Activated T-cell treated with anti-CD3 and anti-CD28 coated beads for 4 hours (primary cell): ENCODE results near the gene RNU5B-1.

ENCODE experiments used
- DNase-seq: peaks from one replicate; pipeline ENCODE4 v3.0.0-alpha.2; 2020

RNU5B-1 gene

DNA sequence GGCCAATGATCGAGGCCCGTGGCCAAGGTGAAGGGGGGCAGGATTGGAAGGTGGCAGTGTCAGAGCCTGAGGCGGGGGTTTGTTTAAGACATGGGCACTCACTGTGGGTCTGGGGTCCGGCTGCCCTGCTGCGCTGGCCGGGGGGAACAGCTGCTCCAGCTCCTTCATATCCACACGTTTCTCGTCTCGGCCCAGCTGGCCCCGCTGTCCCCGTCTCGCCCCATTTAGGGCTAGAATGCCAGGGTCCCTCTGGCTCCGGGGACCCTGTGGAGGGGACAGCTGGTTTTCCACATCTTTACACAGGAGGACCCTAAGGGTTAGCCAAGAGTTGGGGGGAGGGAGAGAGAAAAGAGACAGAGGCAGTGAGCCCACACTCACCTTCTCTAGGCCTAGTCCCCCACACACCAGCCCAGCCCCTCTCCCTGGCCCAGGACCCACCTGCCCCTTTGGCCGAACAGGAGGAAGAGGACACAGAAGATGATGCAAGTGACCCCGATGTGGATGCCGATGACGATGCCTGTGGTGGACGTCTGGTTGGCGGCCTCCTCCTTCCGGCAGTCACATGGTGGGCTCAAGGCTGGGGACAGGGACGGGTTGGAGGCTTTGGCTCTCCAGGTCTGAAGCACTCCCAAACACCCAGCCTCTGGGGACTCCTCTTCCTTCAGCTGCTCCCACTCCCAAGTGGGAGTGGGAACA, 25.0 kb downstream of the RNU5B-1 start:
- no peak for DNase-seq

DNA sequence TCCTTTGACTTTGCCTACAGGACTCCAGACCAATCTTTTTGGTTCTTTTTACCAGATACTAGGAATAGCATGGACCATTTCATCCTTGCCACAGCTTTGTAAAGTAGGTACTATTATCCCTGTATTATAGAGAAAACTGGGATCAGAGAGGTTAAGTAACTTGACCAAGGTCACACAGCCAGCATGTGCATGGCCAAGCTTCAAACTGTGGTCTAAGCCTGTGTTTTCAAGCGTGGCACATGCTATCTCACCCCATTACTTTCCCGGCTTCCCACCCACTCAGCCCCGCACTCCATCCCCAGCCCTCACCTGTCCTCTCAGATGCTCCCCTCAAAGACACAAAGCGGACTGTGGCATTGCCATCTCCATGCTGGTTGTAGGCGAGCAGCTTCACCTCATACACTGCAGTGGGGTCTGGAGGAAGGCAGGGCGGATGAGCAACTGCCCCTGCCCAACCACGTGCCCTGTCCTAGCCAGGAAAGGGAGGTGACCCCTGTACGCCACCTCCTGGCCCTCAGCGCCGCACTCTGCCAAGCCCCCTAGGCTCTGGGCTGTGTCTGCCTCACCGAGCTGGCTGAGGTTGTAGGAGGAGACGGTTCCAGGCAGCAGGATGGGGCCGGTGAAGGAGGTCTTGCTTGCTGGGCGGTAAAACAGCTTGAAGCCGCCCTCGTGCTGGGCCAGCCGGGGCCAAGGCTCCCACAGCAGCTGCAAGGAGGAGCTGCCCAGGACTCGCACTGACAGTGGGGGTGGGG, 25.7 kb downstream of the RNU5B-1 start:
- no peak for DNase-seq

DNA sequence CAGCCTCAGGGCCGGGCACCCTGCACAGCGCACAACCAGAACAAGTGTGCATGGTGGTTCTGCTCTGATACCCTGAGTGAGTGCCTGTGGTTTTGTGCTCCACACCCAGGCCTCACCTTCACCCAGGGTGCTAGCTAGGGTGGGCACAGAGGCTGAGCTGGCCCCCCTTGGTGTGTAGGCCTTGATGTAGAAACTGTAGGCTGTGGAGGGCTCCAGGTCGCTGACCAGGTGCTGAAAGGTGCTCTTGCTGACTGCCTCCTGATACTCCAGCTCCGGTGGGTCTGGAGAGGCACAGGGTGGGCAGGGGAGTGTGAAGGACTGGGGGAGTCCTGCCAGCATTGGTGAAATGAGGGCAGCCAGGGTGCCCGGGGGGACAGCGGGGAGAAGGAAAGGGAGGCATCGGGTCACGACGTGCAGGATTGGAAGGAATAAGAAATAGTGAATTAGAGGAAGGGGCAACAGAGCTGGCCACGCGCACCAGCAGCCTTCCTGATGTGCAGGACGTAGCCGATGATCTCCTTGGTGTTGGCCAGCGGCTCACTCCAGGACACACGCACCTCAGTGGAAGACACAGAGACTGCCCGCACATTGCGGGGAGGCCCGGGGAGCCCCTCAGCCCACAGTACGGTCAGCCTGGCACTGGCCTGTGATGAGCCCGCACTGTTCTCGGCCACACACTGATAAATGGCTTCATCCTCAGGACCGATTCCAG, 26.6 kb downstream of the RNU5B-1 start:
- DNase-seq: no peak

DNA sequence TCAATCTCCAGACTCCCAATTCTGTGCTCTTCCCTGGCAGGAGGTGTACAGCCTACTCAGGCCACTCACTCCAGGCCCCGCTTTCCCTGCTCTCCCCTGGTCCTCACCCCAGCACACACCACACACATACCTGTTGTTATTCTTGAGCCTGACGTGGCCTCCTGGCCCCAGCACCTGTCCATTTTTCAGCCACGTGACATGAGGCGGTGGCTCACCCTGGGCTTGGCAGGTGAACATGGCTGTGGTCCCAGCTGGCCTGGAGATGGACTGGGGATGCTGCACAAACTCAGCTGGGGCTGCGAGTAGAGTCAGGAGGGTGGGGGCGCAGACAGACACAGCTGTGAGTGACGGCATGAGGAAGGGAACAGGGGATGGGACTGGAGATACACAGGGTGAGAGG, 27.3 kb downstream of the RNU5B-1 start:
- DNase-seq: no peak

DNA sequence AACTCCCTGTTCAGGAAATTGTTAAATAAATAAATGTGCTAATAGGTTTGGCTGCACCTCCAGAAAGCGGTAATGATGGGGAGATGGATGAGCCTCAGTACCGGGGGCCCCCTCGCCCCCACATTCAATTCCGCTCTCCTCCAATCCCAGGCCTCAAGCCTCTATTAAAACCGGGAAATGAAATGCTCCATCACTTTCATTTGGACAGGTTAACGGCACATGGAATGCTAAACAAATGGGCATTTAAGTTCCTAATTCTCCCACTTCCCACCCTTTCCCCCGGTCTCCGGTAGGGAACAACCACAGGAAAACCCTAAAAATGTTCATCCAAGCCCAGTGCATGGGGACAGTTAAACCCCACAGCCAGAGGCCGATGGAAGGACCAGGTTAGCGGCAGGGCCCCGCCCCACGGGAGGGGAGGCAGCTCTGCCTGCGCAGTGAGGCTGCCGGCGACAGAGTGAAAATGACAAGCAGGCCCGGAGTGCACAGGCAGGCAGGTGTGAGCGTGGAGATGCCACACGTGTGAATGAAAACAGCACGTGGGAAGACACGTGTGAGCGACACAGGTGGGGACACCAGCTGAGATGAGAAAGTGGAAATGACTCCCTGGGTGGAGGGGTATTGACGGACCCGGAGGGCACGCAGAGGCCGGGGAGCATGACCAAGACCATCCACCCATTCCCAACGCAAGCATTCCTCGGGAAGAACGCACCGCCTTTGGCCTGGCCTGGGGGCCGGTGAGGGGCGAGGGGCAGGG, 28.1 kb downstream of the RNU5B-1 start:
- no peak for DNase-seq

DNA sequence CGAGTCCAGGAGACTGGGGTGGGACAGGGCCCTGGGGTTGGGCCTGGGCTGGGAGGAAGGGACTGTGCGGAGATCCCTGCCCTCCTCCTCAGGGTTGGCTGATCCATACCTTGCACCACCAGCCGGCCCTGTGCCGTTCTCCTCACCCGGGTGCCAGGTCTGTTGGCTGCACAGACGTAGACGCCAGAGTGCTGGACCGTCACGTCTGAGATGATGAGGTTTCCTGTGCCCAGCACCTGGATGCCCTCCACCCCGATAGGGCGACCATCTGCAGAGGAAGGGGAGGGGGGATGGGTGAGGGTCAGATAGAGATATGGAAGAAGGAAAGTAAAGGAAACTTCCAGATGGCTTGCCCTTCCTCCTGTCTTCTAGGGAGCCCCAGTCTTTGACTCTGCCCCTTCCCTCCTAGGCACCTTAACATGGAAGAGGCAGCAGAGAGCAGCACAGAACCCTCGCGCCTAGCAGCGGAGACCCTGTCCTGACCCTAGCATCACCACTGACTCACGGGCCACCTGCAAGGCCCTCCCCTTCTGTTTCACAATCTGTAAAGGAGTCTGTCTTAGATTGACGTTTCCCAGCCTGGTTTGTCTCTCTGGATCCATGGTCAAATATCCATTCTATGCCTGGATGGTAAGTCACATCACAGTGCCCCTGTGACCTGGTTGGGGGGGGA, 28.8 kb downstream of the RNU5B-1 start:
- no peak for DNase-seq

DNA sequence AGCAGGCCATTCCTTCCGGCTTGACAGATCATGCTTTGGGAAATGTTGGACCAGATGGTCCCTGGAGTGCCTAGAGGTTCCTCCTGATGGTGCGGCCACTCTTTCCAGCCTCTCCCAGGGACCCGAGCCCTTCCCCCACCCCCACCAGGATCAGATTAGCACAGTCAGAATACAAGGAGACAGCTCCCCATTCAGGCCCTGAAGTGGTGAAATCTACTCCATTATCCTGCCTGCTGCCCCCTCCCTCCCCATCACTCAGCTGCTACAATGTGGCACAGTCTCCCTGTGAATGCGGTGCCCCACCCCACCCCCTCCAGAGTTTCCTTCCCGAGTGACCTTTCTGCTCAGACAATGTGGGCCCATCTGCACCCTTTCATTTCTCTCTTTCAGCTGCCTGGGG, 29.4 kb downstream of the RNU5B-1 start:
- DNase-seq: no peak

DNA sequence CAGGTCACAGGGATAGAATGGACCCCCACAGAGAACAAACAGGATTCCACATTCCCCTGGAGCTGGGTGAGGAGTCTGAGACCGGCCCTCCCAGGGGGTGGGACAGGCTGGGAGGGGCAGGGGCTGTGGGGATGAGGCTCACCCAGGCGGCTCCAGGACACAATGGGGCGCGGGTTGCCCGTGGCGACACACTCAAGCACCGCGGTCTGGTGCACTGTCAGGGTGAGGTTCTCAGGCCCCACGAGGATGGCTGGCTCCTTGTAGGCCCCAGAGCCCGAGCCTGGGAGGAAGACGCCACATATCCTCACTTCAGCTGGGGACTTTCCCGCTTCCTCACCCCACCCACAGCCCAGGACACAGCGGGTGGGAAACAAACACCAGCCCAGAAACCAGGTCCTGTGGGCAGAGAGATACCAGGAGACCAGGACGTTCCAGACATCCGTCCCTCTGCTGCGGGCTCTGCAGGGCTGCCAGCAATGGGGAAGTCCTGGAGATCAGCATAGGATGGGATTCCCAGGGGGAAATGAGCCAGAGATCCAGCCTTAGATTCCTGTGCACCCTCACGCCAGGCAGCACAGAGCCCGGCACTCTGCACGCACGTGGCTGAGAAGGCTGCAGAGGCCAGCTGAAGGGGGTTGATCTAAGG, 30.2 kb downstream of the RNU5B-1 start:
- no peak for DNase-seq

DNA sequence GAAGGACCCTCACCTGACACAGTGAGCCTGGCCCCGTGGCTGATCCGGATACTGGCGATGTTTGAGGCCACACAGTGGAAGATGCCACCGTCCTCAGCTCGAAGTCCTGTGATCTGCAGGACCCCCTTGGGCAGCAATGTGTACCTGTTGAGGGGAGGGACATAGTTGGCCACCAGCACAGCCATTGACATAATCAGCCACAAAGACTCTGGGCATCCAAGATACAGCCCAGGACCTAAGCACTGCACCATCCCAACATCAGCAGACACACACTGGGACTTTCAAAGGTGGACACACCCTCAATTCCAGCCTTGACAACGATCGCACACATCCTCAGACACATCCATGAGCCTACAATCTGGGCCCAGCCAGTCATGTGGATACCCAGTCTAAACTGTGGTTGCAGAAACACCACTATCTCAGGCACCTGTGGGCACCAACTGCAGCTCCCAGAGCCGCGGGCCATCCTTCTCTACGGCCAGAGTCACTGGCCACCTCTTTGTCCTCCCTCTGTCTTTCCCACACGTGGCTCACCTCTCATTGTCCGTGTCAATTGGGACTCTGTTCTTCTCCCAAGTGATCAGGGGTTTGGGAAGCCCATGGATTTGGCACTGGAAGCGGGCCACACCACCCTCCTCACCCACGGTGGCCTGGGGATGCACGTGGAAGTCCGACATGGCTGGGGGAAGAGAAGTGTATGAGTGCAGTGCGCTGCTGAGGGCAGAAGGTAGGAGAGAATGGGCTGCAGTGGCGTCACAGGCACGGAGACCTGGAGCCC, 31.0 kb downstream of the RNU5B-1 start:
- no peak for DNase-seq

DNA sequence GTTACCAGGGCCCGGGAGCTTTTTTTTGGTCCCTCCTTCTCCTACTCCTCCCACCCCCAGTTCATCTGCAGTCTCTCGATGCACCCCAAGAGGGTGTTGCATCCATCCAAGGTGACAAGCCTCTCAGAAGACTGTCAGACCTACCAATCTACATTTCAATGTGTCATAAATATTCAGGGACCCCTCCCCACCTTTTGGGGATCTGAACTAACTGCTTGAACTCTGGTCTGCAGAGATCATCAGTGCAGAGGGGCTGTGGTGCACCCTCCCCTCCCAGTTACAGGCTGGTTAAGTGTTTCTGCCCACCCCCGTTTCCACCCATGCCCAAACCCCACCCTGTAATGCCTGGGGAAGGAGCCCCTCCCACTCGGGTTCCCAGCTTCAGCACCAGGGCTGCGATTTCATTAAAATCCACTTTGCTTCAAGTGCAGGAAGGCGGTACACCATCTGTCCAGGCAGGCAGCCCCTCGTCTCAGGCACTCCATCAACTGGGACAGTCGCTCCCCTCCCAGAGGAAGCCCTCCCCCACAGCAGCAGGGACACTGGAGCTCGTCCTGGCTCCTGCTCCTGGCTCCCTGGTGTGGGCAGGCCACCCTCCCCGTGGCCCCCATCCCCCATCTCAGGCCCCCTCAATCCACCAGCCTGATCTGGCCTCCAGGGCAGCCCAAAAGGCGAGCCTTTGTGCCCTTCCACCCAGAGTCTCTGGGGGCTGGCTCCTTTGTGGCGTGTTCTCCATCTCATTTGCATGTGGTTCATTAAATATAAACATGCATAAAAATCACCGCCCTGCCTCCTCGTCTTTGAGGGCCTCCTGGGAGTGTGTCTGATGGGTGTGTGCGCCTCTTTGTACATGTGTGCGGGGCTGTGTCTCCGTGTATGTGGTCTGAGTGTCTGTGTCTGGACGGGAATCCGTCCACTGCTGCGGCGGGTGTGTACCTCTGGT, 32.3 kb downstream of the RNU5B-1 start:
- no peak for DNase-seq

DNA sequence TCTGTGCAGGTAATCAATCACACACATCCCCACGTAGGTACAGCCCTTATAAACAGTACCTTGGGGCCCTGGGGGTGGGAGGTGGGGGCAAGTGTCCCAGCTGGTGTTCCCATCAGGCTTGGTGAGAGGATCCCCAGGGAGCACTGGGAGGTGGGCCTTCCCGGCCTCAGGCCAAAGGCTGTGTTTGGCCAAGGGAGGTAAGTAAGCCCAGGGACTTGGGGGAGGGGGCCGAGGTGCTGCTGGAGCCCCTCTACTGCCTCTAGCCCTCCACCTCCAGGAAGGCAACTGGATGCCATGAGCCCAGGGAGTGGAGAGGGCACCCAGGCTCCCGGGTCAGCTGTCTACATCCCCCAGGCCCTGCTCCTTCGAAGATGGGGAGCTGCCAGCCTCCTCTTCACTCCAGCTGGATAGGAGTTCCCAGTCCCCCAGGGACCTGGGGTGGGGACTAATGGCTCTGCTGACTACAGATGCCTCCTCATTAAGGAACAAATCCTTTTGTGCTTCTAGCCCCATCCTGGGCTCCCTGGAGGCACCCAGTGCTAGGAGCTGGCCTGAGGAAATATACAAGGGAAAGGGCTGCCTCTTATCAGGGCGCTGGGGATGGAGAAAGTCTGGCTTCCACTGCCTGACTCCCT, 33.1 kb downstream of the RNU5B-1 start:
- DNase-seq: no peak

DNA sequence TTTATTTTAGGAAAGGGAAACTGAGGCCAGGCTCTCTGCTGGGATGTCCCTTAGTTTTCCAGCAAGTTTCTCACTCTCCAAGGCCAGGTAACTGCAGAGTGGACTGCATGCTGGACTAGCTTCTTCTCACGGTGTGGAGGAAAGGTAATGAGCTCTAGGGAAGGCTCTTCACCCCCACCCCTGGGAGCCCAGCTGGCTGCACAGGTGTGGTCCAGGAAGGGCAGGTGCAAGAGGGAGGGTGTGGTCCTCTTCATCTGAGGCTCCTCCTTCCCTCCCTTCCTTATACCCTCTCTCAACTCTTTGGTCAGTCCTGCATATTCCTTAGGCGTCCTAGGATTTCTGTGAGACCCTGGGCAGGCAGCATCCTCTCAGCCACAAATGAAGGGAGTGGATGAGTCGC, 33.9 kb downstream of the RNU5B-1 start:
- DNase-seq: no peak

DNA sequence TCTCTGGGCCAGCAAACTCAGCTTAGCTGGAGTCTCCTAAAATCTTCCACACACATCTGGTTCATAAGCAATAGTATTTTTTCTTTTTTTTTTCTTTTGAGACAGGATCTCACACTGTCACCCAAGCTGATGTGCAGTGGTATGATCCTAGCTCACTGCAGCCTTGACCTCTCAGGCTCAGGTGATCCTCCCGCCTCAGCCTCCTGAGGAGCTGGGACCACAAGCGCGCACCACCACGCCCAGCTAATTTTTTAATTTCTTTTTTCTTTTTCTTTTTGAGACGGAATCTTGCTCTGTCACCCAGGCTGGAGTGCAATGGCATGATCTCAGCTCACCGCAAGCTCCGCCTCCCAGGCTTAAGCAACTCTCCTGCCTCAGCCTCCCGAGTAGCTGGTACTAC, 34.3 kb downstream of the RNU5B-1 start:
- no peak for DNase-seq

DNA sequence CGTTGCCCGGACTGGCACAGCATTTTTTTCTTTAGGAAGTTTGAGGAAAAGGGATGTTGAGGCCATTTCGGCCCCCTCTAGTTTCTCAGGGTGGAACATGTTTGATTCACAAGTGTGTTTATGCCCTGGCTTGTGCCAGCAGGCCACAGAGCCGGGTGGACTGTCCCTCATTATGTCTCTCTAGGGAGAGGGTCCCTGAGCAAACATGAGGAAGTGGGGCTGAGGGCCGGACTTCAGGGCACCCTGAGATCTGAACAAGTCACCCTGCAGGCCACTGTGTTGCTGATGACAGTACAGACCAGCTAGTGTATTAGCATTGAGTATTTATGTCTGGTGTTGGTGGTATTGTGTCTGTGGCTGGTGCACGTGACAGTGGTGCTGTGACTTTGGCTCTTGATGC, 34.9 kb downstream of the RNU5B-1 start:
- no peak for DNase-seq

DNA sequence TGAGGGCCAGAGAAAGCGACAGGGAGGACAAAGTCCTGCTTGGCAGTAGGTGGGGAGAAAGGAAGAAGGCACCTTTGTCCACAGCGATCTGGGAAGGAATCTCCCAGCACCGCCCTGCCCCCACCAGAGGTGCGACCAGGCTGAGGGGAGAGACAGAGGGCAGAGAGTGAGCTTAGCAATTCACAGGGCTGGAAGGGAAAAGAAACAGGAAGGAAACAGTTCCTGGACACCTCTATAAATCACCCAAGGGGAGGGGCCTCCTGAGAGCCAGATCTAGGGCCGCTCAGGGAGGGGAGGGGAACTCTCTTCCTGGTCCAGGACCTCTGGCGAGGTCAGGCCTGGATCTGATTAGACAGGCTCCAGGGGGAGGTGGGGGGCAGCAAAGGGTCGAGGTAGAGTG, 35.4 kb downstream of the RNU5B-1 start:
- DNase-seq: no peak

DNA sequence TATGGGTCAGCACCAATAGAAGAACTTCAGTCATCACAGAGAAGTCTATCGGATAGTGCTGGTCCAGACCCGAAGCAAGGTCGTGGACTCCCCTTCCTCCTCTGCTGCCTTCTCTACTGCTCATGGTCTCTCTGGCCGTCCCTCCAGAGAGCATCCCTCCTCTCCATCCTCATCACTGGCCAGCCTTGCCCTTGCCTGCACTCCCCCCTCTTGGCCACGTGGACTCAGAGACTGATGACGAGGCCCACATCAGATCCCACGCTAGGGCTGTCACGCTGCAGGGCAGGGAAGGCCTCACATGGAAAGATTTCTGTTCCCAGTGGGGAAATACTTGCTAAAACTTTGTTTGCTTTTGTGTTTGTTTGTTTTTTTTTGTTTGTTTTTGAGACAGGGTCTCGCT, 38.0 kb downstream of the RNU5B-1 start:
- DNase-seq: no peak

DNA sequence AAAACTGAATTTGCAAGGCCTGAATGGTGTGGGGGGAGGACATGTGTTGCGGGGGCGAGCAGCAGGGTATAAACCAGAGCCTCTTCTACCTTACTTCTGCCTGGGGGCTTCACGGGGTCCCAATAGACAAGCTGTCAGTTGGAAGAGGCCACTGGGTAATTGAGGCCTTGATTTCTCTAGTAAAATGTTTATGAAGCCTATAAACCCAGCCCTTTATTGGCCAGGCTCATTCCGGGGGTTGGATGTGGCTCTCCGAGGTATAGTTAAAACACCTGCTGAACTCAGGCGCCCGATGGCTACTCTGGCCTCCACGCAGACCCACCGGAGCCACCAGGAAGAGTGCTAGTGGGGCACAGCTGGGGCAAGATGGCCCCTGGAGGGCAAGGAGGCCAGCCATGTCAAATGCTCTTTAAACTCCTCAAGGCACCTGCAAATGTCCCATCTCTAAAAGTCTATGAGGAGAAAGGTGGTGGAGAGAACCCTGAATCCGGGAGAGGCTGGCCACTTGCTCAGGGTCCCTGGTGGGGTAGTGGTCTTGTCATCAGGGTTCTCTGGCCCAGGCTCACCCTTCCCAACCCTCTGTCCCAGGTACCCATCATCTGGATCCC, 39.0 kb downstream of the RNU5B-1 start:
- no peak for DNase-seq

DNA sequence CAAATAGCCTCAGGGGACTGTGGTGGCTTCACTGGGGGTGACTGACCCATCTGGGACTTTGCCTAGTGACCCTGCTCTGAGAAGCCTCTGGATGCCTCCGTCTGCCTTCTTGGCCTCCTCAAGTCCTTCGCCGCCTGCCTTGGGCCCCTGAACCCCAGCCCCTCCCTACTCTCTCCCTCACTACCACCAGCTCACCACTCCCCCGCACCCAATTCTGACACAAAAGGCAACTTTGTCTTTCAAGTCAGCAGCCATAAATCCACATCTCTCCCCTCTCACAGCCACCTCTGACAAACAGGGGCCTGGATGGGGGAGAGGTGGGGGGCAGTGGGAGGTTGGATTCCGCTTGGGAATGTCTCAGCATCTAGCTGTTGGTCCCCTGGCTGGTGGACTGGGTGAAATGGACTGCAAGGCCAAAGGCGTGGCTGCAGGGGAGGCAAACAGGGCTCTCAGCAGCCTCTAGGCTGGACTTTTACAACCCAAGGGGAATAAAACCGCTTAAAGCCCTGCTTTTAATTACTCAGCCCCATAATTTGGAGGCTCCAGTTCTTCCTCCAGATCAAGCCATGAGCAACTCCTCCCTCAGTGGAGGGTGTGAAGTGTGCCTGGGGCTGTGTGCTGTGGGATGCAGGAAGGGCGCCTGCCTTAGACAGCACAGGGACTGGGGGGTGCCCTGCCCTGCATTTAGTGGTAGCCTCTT, 39.9 kb downstream of the RNU5B-1 start:
- no peak for DNase-seq

DNA sequence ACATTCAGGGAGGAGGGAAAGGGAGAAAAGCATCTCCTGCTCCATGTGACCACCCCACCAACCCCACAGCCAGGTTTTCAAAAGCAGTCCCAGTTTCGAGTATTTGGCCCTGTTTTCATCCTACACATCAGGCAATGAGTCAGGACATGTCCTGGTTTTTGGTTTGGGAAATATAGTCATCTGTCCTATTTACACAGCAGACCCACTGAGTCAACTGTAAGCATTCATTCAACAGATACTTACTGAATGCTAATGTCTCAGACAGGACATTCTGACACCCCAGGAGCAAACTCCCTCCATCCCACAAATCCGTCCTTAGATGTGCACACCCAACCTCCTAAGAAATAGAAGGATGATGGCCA, 40.4 kb downstream of the RNU5B-1 start:
- no peak for DNase-seq
